H1 (cell line): ENCODE results near the gene DCP1A. TPM values are rescaled to one million over a fixed set of nuclear protein-coding genes. Genes with fewer than 3 reads are reported as not detected.

Experiments used
- CTCF ChIA-PET: fragments of 300-600 bp; sonication (Branson Sonifier 250); formaldehyde crosslinking; loops from one replicate; lab custom pipeline; 2021; ENCODE audit not compliant: partially characterized antibody; lab: Charles Lee
- POLR2A ChIA-PET: fragments of 300-600 bp; sonication (Branson Sonifier 250); formaldehyde crosslinking; loops from one replicate; lab custom pipeline; 2021; ENCODE audit warnings: inconsistent platforms; ENCODE audit not compliant: partially characterized antibody; lab: Charles Lee
- DNase-seq, 2 experiments: peaks; one replicate each; pipeline versions ENCODE4 v3.0.0 to v3.0.0-alpha.2; 2010 to 2022; ENCODE audit warnings: low spot score in 2 of 2, low read depth in 1 of 2, mixed read lengths in 1 of 2
- FAIRE-seq: peaks from 2 replicates; lab custom pipeline; 2011; peaks lifted over from hg19 to GRCh38; lab: Jason Lieb, UNC
- H2AFZ ChIP-seq: 2 replicates; pipeline ENCODE4 v1.8.1; 2012; ENCODE audit warnings: low read length, inconsistent platforms
- H2AK5ac ChIP-seq: 2 replicates; pipeline ENCODE4 v1.6.1; 2013; ENCODE audit warnings: low read depth, low read length
- H2BK120ac ChIP-seq: replicated peaks from 2 replicates; pipeline ENCODE3; 2013; ENCODE audit warnings: low read depth, low read length, inconsistent platforms
- H2BK12ac ChIP-seq: 2 replicates; pipeline ENCODE4 v1.6.1; 2013; ENCODE audit warnings: low read depth, low read length
- H2BK15ac ChIP-seq: 2 replicates; pipeline ENCODE4 v1.6.1; 2013; ENCODE audit warnings: low read length
- H2BK20ac ChIP-seq: 2 replicates; pipeline ENCODE4 v1.6.1; 2013; ENCODE audit warnings: low read length
- H2BK5ac ChIP-seq: 2 replicates; pipeline ENCODE4 v1.6.1; 2013; ENCODE audit warnings: low read depth, low read length
- H3K14ac ChIP-seq: 2 replicates; pipeline ENCODE4 v1.6.1; 2013; ENCODE audit warnings: inconsistent platforms; ENCODE audit not compliant: insufficient read length
- H3K18ac ChIP-seq: 2 replicates; pipeline ENCODE4 v1.6.1; 2013; ENCODE audit warnings: low read length; ENCODE audit errors: extremely low read depth
- H3K23ac ChIP-seq: 2 replicates; pipeline ENCODE4 v1.6.1; 2013; ENCODE audit warnings: inconsistent platforms; ENCODE audit not compliant: insufficient read length
- H3K23me2 ChIP-seq: 2 replicates; pipeline ENCODE4 v1.6.1; 2013; ENCODE audit warnings: low read depth, low read length
- H3K27ac ChIP-seq: 2 replicates; pipeline ENCODE4 v1.6.1; 2011; ENCODE audit warnings: low read depth, low read length, inconsistent platforms
- H3K27me3 ChIP-seq, 4 experiments: replicated peaks in 1 of 4; 1 replicate in 1 of 4; 2 replicates in 3 of 4; pipeline versions ENCODE4 v1.6.1 to v1.8.1; 2011 to 2013; ENCODE audit warnings: low read length in 3 of 4, mild to moderate bottlenecking in 3 of 4, inconsistent platforms in 2 of 4, mixed read lengths in 2 of 4, moderate library complexity in 1 of 4; ENCODE audit not compliant: control insufficient read depth in 3 of 4, insufficient read depth in 3 of 4; ENCODE audit errors: extremely low read depth in 1 of 4
- H3K36me3 ChIP-seq, 4 experiments: 2 replicates each; pipeline versions ENCODE4 v1.6.1 to v1.8.1; 2011 to 2013; ENCODE audit warnings: mild to moderate bottlenecking in 4 of 4, low read length in 3 of 4, moderate library complexity in 2 of 4, control low read depth in 1 of 4, inconsistent platforms in 1 of 4; ENCODE audit not compliant: insufficient read depth in 4 of 4, control insufficient read depth in 2 of 4
- H3K4ac ChIP-seq: replicated peaks from 2 replicates; pipeline ENCODE3; 2013; ENCODE audit warnings: low read length, low read depth, mixed read lengths, inconsistent platforms; ENCODE audit not compliant: insufficient read length
- H3K4me1 ChIP-seq, 4 experiments: replicated peaks in 1 of 4; 1 replicate in 1 of 4; 2 replicates in 3 of 4; pipeline versions ENCODE4 v1.6.1 to v1.8.1; 2011 to 2013; ENCODE audit warnings: low read length in 3 of 4, inconsistent platforms in 2 of 4, mixed read lengths in 1 of 4; ENCODE audit not compliant: insufficient read depth in 4 of 4, control insufficient read depth in 3 of 4
- H3K4me2 ChIP-seq, 2 experiments: 2 replicates each; pipeline versions ENCODE4 v1.6.1 to v1.8.1; 2011 to 2013; ENCODE audit warnings: low read depth in 2 of 2, low read length in 2 of 2, control low read depth in 1 of 2, inconsistent platforms in 1 of 2, mild to moderate bottlenecking in 1 of 2; ENCODE audit not compliant: insufficient read depth in 1 of 2
- H3K4me3 ChIP-seq, 4 experiments: fragments of 200-600, 300-600 bp in 1 of 4; sonication (generic), shearing (Covaris generic), sonication (Bioruptor Twin) in 1 of 4; 2 replicates each; pipeline versions ENCODE4 v1.5.1 to v1.8.1; 2011 to 2016; ENCODE audit warnings: low read length in 4 of 4, low read depth in 3 of 4, control low read depth in 2 of 4, inconsistent platforms in 2 of 4, mild to moderate bottlenecking in 2 of 4, mixed read lengths in 1 of 4, moderate library complexity in 1 of 4; ENCODE audit not compliant: insufficient read depth in 2 of 4; ENCODE audit errors: extremely low read depth in 1 of 4
- H3K56ac ChIP-seq: replicated peaks from 2 replicates; pipeline ENCODE3; 2013; ENCODE audit warnings: low read depth, mild to moderate bottlenecking, mixed read lengths, low read length, inconsistent platforms; ENCODE audit not compliant: insufficient read length
- H3K79me1 ChIP-seq: 2 replicates; pipeline ENCODE4 v1.6.1; 2013; ENCODE audit warnings: low read depth, low read length, control low read depth
- H3K79me2 ChIP-seq, 2 experiments: 2 replicates each; pipeline versions ENCODE4 v1.6.1 to v1.8.1; 2012 to 2013; ENCODE audit warnings: low read length in 2 of 2, mild to moderate bottlenecking in 2 of 2, inconsistent platforms in 1 of 2; ENCODE audit not compliant: insufficient read depth in 2 of 2, control insufficient read depth in 1 of 2
- H3K9ac ChIP-seq, 4 experiments: replicated peaks in 1 of 4; 1 replicate in 1 of 4; 2 replicates in 3 of 4; pipeline versions ENCODE4 v1.6.1 to v1.8.1; 2011 to 2013; ENCODE audit warnings: low read depth in 3 of 4, low read length in 3 of 4, control low read depth in 2 of 4, mild to moderate bottlenecking in 2 of 4, moderate library complexity in 2 of 4, inconsistent platforms in 1 of 4; ENCODE audit errors: extremely low read depth in 1 of 4
- H3K9me3 ChIP-seq, 2 experiments: 2 replicates each; pipeline versions ENCODE4 v1.6.1 to v1.8.1; 2012 to 2013; ENCODE audit warnings: mild to moderate bottlenecking in 2 of 2, moderate library complexity in 2 of 2, control low read depth in 1 of 2, inconsistent platforms in 1 of 2, low read depth in 1 of 2, low read length in 1 of 2, mixed read lengths in 1 of 2; ENCODE audit not compliant: insufficient read depth in 2 of 2
- H4K20me1 ChIP-seq, 2 experiments: replicated peaks in 1 of 2; 2 replicates each; pipeline versions ENCODE3 to v1.8.1; 2011 to 2013; ENCODE audit warnings: inconsistent platforms in 2 of 2, low read length in 2 of 2, mild to moderate bottlenecking in 1 of 2; ENCODE audit not compliant: insufficient read depth in 2 of 2, control insufficient read depth in 1 of 2
- H4K5ac ChIP-seq: 2 replicates; pipeline ENCODE4 v1.6.1; 2013; ENCODE audit warnings: low read length, low read depth, mixed read lengths, inconsistent platforms; ENCODE audit not compliant: insufficient read length
- H4K8ac ChIP-seq: 2 replicates; pipeline ENCODE4 v1.8.0; 2013; ENCODE audit warnings: mild to moderate bottlenecking, moderate library complexity, low read length, inconsistent platforms; ENCODE audit not compliant: insufficient read depth; ENCODE audit errors: extremely low read depth
- H4K91ac ChIP-seq: replicated peaks from 2 replicates; pipeline ENCODE3; 2013; ENCODE audit warnings: low read length, mixed read lengths, inconsistent platforms; ENCODE audit not compliant: insufficient read length
- BCL11A ChIP-seq, 2 experiments: IDR thresholded peaks; one replicate each; pipeline ENCODE4 v1.6.1; 2011; ENCODE audit warnings: low read depth in 2 of 2, low read length in 2 of 2, mild to moderate bottlenecking in 2 of 2
- JUN ChIP-seq: IDR thresholded peaks from 2 replicates; pipeline ENCODE4 v1.6.1; 2011; ENCODE audit warnings: low read depth, mild to moderate bottlenecking, improper control_type of control experiment, low read length
- KDM1A ChIP-seq: fragments of 200-600, 300-600 bp; sonication (generic); IDR thresholded peaks from 2 replicates; pipeline ENCODE4 v1.7.1; 2016; ENCODE audit warnings: mild to moderate bottlenecking, low read length, borderline replicate concordance
- KDM4A ChIP-seq: IDR thresholded peaks from one replicate; pipeline ENCODE4 v1.7.1; 2012; ENCODE audit warnings: low read depth, mild to moderate bottlenecking, moderate library complexity, low read length, inconsistent platforms; ENCODE audit not compliant: severe bottlenecking
- SIRT6 ChIP-seq: IDR thresholded peaks from one replicate; pipeline ENCODE4 v1.7.1; 2012; ENCODE audit warnings: low read length, inconsistent platforms
- SP2 ChIP-seq: IDR thresholded peaks from 2 replicates; pipeline ENCODE4 v1.6.1; 2012; ENCODE audit warnings: mild to moderate bottlenecking, low read length, inconsistent platforms
- SP4 ChIP-seq: IDR thresholded peaks from 2 replicates; pipeline ENCODE4 v1.6.1; 2012; ENCODE audit warnings: low read length, inconsistent platforms
- SRF ChIP-seq: IDR thresholded peaks from 2 replicates; pipeline ENCODE4 v1.6.1; 2011; ENCODE audit warnings: mild to moderate bottlenecking, low read depth, low read length, moderate library complexity
- TEAD4 ChIP-seq: IDR thresholded peaks from 2 replicates; pipeline ENCODE4 v1.6.1; 2012; ENCODE audit warnings: low read depth, low read length, inconsistent platforms, mixed read lengths
- WGBS, 2 experiments: shearing (Covaris generic) in 1 of 2; methylation state at CpG; one replicate each; pipeline versions ENCODE4 v1.1.6 to v1.1.7; 2013 to 2015; ENCODE audit warnings: low lambda C conversion rate in 2 of 2, mixed read lengths in 2 of 2, inconsistent platforms in 1 of 2, low coverage in 1 of 2, missing lambda C conversion rate in 1 of 2; ENCODE audit not compliant: insufficient replicate concordance in 2 of 2, insufficient coverage in 1 of 2, insufficient read length in 1 of 2; ENCODE audit errors: extremely low coverage in 1 of 2, missing lambda C conversion rate in 1 of 2; 5-methylcytosine and 5-hydroxymethylcytosine counted together
- polyA plus RNA-seq, 7 experiments: library from polyadenylated mRNA; depleted of rRNA in 3 of 7; stranded (reverse) in 5 of 7; unstranded in 2 of 7; fragments of >200 nt in 5 of 7; fragments of 200-250 nt in 2 of 7; gene quantifications; 1 replicate in 5 of 7; 2 replicates in 1 of 7; 4 replicates in 1 of 7; pipeline versions ENCODE4 v1.2.1 to v1.2.3, GENCODE V29; 2011 to 2013; ENCODE audit warnings: missing spikeins in 2 of 7, mixed read lengths in 2 of 7
- total RNA-seq: library from RNA; stranded (reverse); fragmentation: NEBNext Ultra II Directional; extraction: Animal tissue kit (Norgen Biotek cat#: 25700); gene quantifications from 2 replicates; pipeline ENCODE4 v1.2.1, GENCODE V29; 2021
- TF ChIP-seq, protein P1 (sequence below): IDR thresholded peaks from 2 replicates; pipeline ENCODE4 v1.6.1; 2012; ENCODE audit warnings: inconsistent platforms
- TF ChIP-seq, protein P2 (sequence below), 3 experiments: IDR thresholded peaks; 1 replicate in 2 of 3; 2 replicates in 1 of 3; pipeline versions ENCODE4 v1.5.1 to v1.6.1; 2011; ENCODE audit warnings: low read length in 3 of 3, mild to moderate bottlenecking in 3 of 3, inconsistent platforms in 2 of 3, low read depth in 1 of 3, moderate library complexity in 1 of 3; ENCODE audit not compliant: insufficient read depth in 1 of 3; ENCODE audit errors: control extremely low read depth in 1 of 3

The DCP1A gene
- total and polyA plus RNA-seq, 2 of the 8 experiments (the other 6 are each of a cell fraction or from before 2014, with no cell fraction given): 13.2 to 15.9 TPM

- DNase-seq (no peak), FAIRE-seq (no peak)
- Histone ChIP-seq H3K4me3 (no peak overlapping the region), H4K20me1 (peaks cover 0 to 3% of the 10 kb centered on the region in 2 experiments), H4K8ac (no peak overlapping the region), H2AK5ac (no peak overlapping the region), H3K23ac (no peak overlapping the region), H3K14ac (no peak overlapping the region), H3K79me2 (no peaks in the 10 kb centered on the region), H3K79me1 (no peaks in the 10 kb centered on the region), H2BK5ac (no peak overlapping the region), H3K36me3 (peaks cover 6 to 20% (median 10%) of the 10 kb centered on the region in 4 experiments; a peak in 6 of 8 replicates), H2BK15ac (no peak overlapping the region), H3K4me2 (no peak overlapping the region), H2AFZ (no peak overlapping the region), H3K27me3 (no peaks in the 10 kb centered on the region), H3K23me2 (no peaks in the 10 kb centered on the region), H3K9me3 (no peaks in the 10 kb centered on the region), H2BK12ac (no peak overlapping the region), H4K91ac (no peak overlapping the region), H4K5ac (no peak overlapping the region), H3K4ac (no peak overlapping the region), H3K27ac (no peak overlapping the region), H2BK20ac (no peak overlapping the region), H3K56ac (no peak overlapping the region), H3K4me1 (no peaks in the 10 kb centered on the region), H3K9ac (no peak overlapping the region), H2BK120ac (no peak overlapping the region), H3K18ac (no peak overlapping the region)
- TF ChIP-seq, protein P1, sequence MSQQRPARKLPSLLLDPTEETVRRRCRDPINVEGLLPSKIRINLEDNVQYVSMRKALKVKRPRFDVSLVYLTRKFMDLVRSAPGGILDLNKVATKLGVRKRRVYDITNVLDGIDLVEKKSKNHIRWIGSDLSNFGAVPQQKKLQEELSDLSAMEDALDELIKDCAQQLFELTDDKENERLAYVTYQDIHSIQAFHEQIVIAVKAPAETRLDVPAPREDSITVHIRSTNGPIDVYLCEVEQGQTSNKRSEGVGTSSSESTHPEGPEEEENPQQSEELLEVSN: no peak
- no peak for TF ChIP-seq SP2
- no peak for TF ChIP-seq JUN
- no peak for TF ChIP-seq SP4
- no peak for TF ChIP-seq SIRT6
- no peak for TF ChIP-seq SRF
- no peak for TF ChIP-seq BCL11A (IDR thresholded peaks at IDR 0.05; ENCODE audit: low read depth in 2 of 2, low read length in 2 of 2)
- TF ChIP-seq, protein P2, sequence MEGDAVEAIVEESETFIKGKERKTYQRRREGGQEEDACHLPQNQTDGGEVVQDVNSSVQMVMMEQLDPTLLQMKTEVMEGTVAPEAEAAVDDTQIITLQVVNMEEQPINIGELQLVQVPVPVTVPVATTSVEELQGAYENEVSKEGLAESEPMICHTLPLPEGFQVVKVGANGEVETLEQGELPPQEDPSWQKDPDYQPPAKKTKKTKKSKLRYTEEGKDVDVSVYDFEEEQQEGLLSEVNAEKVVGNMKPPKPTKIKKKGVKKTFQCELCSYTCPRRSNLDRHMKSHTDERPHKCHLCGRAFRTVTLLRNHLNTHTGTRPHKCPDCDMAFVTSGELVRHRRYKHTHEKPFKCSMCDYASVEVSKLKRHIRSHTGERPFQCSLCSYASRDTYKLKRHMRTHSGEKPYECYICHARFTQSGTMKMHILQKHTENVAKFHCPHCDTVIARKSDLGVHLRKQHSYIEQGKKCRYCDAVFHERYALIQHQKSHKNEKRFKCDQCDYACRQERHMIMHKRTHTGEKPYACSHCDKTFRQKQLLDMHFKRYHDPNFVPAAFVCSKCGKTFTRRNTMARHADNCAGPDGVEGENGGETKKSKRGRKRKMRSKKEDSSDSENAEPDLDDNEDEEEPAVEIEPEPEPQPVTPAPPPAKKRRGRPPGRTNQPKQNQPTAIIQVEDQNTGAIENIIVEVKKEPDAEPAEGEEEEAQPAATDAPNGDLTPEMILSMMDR (IDR thresholded peaks at IDR 0.05; ENCODE audit: control extremely low read depth in 1 of 3, insufficient read depth in 1 of 3, low read depth in 1 of 3, low read length in 3 of 3): no peak
- TF ChIP-seq TEAD4: no peak
- no peak for TF ChIP-seq KDM1A
- TF ChIP-seq KDM4A: no peak
- ChIA-PET POLR2A (interaction anchor here (0.6 kb wide), 2 partner anchors 47 to 260 kb away, joined by 3 to 5 read pairs; partner anchors contain the start of gene DCP1A), CTCF (interaction anchor here (0.6 to 3.7 kb wide), 11 partner anchors 12 to 538 kb away, joined by 3 to 27 read pairs (median 4); no protein-coding TSS in a partner anchor)
- WGBS, 2 experiments: 95% methylated on average over 3 of the region's 3 CpGs; no CpG with 5 or more reads in 1 of the 2 experiments
These were observed 46.5 kb downstream of the DCP1A start for GRCh38 chr3:53300826-53301225.
